ENCODE data around the gene STK10. TPM values are rescaled to one million over a fixed set of nuclear protein-coding genes. Genes with fewer than 3 reads are reported as not detected.
A peak's percentile ranks its signal among the peaks of the same experiment; 100 is the strongest.

STK10 gene
- total RNA-seq, 4 donors from 2014 or later = 14.1 to 30.4 (median 19.4) TPM

GRCh38 chr5:172144291-172144815 lies 43.7 kb downstream of the STK10 start:
- Histone ChIP-seq H3K4me3 (no peak overlapping the region), H3K9me3 (no peaks in the 10 kb centered on the region), H3K36me3 (peaks cover 0 to 14% of the 10 kb centered on the region in 2 donors), H3K4me1 (peaks cover 0 to 15% (median 0%) of the 10 kb centered on the region in 3 donors), H3K27me3 (no peaks in the 10 kb centered on the region), H3K27ac (peak overlapping the region in 3 of 4 donors; percentile 22 to 55 (median 37))
- TF ChIP-seq CTCF (IDR thresholded peaks at IDR 0.05) (no peak), POLR2A (IDR thresholded peaks at IDR 0.05) (no peak), EP300 (IDR thresholded peaks at IDR 0.05) (no peak), POLR2AphosphoS5 (IDR thresholded peaks at IDR 0.05) (no peak)
- no CpG with 5 or more reads among the region's 10 CpGs for WGBS, 2 donors (ENCODE audit: low coverage in 1 of 2)
- peak; percentile 53 for ATAC-seq

- H3K27ac ChIP-seq = peak overlapping the region in 3 of 4 donors; percentile 22 to 55 (median 37)
- no peak for ATAC-seq
- no peak overlapping the region for H3K4me3 ChIP-seq
- no peaks in the 10 kb centered on the region for H3K27me3 ChIP-seq
- WGBS, 2 donors (ENCODE audit: low coverage in 1 of 2) = 66 to 97% methylated on average over 3 to 4 of the region's 6 CpGs
- H3K36me3 ChIP-seq = peaks cover 0 to 13% of the 10 kb centered on the region in 2 donors
- no peaks in the 10 kb centered on the region for H3K9me3 ChIP-seq
- H3K4me1 ChIP-seq = peaks cover 0 to 15% (median 0%) of the 10 kb centered on the region in 3 donors
- no peak for TF ChIP-seq POLR2A (IDR thresholded peaks at IDR 0.05)
- TF ChIP-seq CTCF (IDR thresholded peaks at IDR 0.05) = no peak
- TF ChIP-seq POLR2AphosphoS5 (IDR thresholded peaks at IDR 0.05) = no peak
- no peak for TF ChIP-seq EP300 (IDR thresholded peaks at IDR 0.05)
These were observed 44.1 kb downstream of the STK10 start for GRCh38 chr5:172143875-172144274.

- Histone ChIP-seq H3K9me3 (no peaks in the 10 kb centered on the region), H3K4me1 (peaks cover 0 to 15% (median 0%) of the 10 kb centered on the region in 3 donors), H3K36me3 (peaks cover 0 to 2% of the 10 kb centered on the region in 2 donors), H3K27ac (no peak overlapping the region), H3K4me3 (no peak overlapping the region), H3K27me3 (no peaks in the 10 kb centered on the region)
- no peak for ATAC-seq
- WGBS, 2 donors (ENCODE audit: low coverage in 1 of 2) = 78% methylated on average over 1 of the region's 5 CpGs; no CpG with 5 or more reads in 1 of the 2 donors
- TF ChIP-seq EP300 (IDR thresholded peaks at IDR 0.05) (no peak), POLR2A (IDR thresholded peaks at IDR 0.05) (no peak), CTCF (IDR thresholded peaks at IDR 0.05) (no peak), POLR2AphosphoS5 (IDR thresholded peaks at IDR 0.05) (no peak)
These were observed 45.3 kb downstream of the STK10 start for GRCh38 chr5:172142709-172143215.

GRCh38 chr5:172141949-172142319 lies 46.1 kb downstream of the STK10 start:
- no peak overlapping the region for H3K4me3 ChIP-seq

More at GRCh38 chr5:172141949-172142319, 46.1 kb downstream of the STK10 start:
- no peaks in the 10 kb centered on the region for H3K27me3 ChIP-seq
- H3K4me1 ChIP-seq = peaks cover 0 to 15% (median 0%) of the 10 kb centered on the region in 3 donors
- no peaks in the 10 kb centered on the region for H3K36me3 ChIP-seq
- H3K9me3 ChIP-seq = no peaks in the 10 kb centered on the region
- no peak overlapping the region for H3K27ac ChIP-seq
- no peak for TF ChIP-seq POLR2AphosphoS5 (IDR thresholded peaks at IDR 0.05)
- no peak for TF ChIP-seq POLR2A (IDR thresholded peaks at IDR 0.05)
- TF ChIP-seq EP300 (IDR thresholded peaks at IDR 0.05) = no peak
- TF ChIP-seq CTCF (IDR thresholded peaks at IDR 0.05) = no peak
- ATAC-seq = no peak
- WGBS, 2 donors (ENCODE audit: low coverage in 1 of 2) = 76 to 80% methylated on average over 2 to 3 of the region's 5 CpGs
